ENCODE results near the gene QSOX1. TPM values are rescaled to one million over a fixed set of nuclear protein-coding genes. Genes with fewer than 3 reads are reported as not detected.

The QSOX1 gene
- total RNA-seq, 1 experiment from 2014 or later = 12.1 TPM

- POLR2A ChIA-PET = interaction anchor here (0.5 kb wide), 1 partner anchor 9 kb away, joined by 3 read pairs; no protein-coding TSS in a partner anchor
- CTCF ChIA-PET = interaction anchor here (0.5 to 1.2 kb wide), 3 partner anchors 19 to 23 kb away, joined by 3 to 4 read pairs (median 3); no protein-coding TSS in a partner anchor
- H3K9me3 ChIP-seq = no peaks in the 10 kb centered on the region
- H3K27ac Mint-ChIP-seq (ENCODE audit: unreplicated experiment) = no peak overlapping the region
- TF ChIP-seq CTCF (IDR thresholded peaks at IDR 0.05; ENCODE audit: insufficient read depth in 1 of 2, low read depth in 1 of 2, low read length in 1 of 2, severe bottlenecking in 1 of 2, unreplicated experiment in 1 of 2) = no peak
- H3K4me1 Mint-ChIP-seq (ENCODE audit: low read depth, unreplicated experiment) = no peaks in the 10 kb centered on the region
- H3K4me3 ChIP-seq (ENCODE audit: low read depth, low read length) = no peak overlapping the region
- H3K36me3 ChIP-seq (ENCODE audit: control insufficient read depth, insufficient read depth, low read length) = no peaks in the 10 kb centered on the region
- no peaks in the 10 kb centered on the region for H3K4me1 ChIP-seq
- no peaks in the 10 kb centered on the region for H3K27me3 Mint-ChIP-seq (ENCODE audit: insufficient read depth, unreplicated experiment)
- H3K36me3 Mint-ChIP-seq (ENCODE audit: insufficient read depth, unreplicated experiment) = no peaks in the 10 kb centered on the region
- no peak for DNase-seq
- H3K27me3 ChIP-seq (replicated peaks; ENCODE audit: control insufficient read depth, insufficient read depth, low read length) = no peaks in the 10 kb centered on the region
- H3K9me3 Mint-ChIP-seq (ENCODE audit: unreplicated experiment) = no peaks in the 10 kb centered on the region
- no peak overlapping the region for H3K4me3 Mint-ChIP-seq (ENCODE audit: unreplicated experiment)
- intact Hi-C loops (cut with micrococcal nuclease; ENCODE audit: unreplicated experiment) = no loop called here
- BruUV-seq (replicated peaks) = no TSS peak
Observed at GRCh38 chr1:180145446-180145845, 9.2 kb upstream of the QSOX1 start.

GRCh38 chr1:180150982-180151381 lies 3.7 kb upstream of the QSOX1 start:
- peaks cover 10% of the 10 kb centered on the region for H3K27me3 Mint-ChIP-seq (ENCODE audit: insufficient read depth, unreplicated experiment)
- no peak overlapping the region for H3K4me3 ChIP-seq (ENCODE audit: low read depth, low read length)
- no peak for TF ChIP-seq CTCF (IDR thresholded peaks at IDR 0.05; ENCODE audit: insufficient read depth in 1 of 2, low read depth in 1 of 2, low read length in 1 of 2, severe bottlenecking in 1 of 2, unreplicated experiment in 1 of 2)
- CTCF ChIA-PET = no interaction called here
- no peak overlapping the region for H3K4me3 Mint-ChIP-seq (ENCODE audit: unreplicated experiment)
- DNase-seq = no peak
- H3K36me3 Mint-ChIP-seq (ENCODE audit: insufficient read depth, unreplicated experiment) = peaks cover 10% of the 10 kb centered on the region
- intact Hi-C loops (cut with micrococcal nuclease; ENCODE audit: unreplicated experiment) = no loop called here
- POLR2A ChIA-PET = no interaction called here
- H3K27me3 ChIP-seq (replicated peaks; ENCODE audit: control insufficient read depth, insufficient read depth, low read length) = no peaks in the 10 kb centered on the region
- H3K4me1 ChIP-seq = peaks cover 12% of the 10 kb centered on the region
- no TSS peak for BruUV-seq (replicated peaks)
- no peaks in the 10 kb centered on the region for H3K9me3 Mint-ChIP-seq (ENCODE audit: unreplicated experiment)
- H3K9me3 ChIP-seq = no peaks in the 10 kb centered on the region
- no peaks in the 10 kb centered on the region for H3K36me3 ChIP-seq (ENCODE audit: control insufficient read depth, insufficient read depth, low read length)
- H3K27ac Mint-ChIP-seq (ENCODE audit: unreplicated experiment) = no peak overlapping the region
- H3K4me1 Mint-ChIP-seq (ENCODE audit: low read depth, unreplicated experiment) = peaks cover 8% of the 10 kb centered on the region

- H3K36me3 ChIP-seq (ENCODE audit: control insufficient read depth, insufficient read depth, low read length) = no peaks in the 10 kb centered on the region
- Mint-ChIP-seq H3K27ac (ENCODE audit: unreplicated experiment) (no peak overlapping the region), H3K4me1 (ENCODE audit: low read depth, unreplicated experiment) (peaks cover 8% of the 10 kb centered on the region), H3K36me3 (ENCODE audit: insufficient read depth, unreplicated experiment) (peaks cover 10% of the 10 kb centered on the region), H3K9me3 (ENCODE audit: unreplicated experiment) (no peaks in the 10 kb centered on the region), H3K4me3 (ENCODE audit: unreplicated experiment) (no peak overlapping the region), H3K27me3 (ENCODE audit: insufficient read depth, unreplicated experiment) (peaks cover 10% of the 10 kb centered on the region)
- POLR2A ChIA-PET = no interaction called here
- H3K4me1 ChIP-seq = peaks cover 16% of the 10 kb centered on the region
- no peak for TF ChIP-seq CTCF (IDR thresholded peaks at IDR 0.05; ENCODE audit: insufficient read depth in 1 of 2, low read depth in 1 of 2, low read length in 1 of 2, severe bottlenecking in 1 of 2, unreplicated experiment in 1 of 2)
- H3K9me3 ChIP-seq = no peaks in the 10 kb centered on the region
- CTCF ChIA-PET = no interaction called here
- DNase-seq = no peak
- intact Hi-C loops (cut with micrococcal nuclease; ENCODE audit: unreplicated experiment) = no loop called here
- no peak overlapping the region for H3K4me3 ChIP-seq (ENCODE audit: low read depth, low read length)
- no TSS peak for BruUV-seq (replicated peaks)
- no peaks in the 10 kb centered on the region for H3K27me3 ChIP-seq (replicated peaks; ENCODE audit: control insufficient read depth, insufficient read depth, low read length)
Observed at GRCh38 chr1:180151508-180151907, 3.2 kb upstream of the QSOX1 start.
